Measurements from ENCODE around the gene HOXA10.

Gene HOXA10

DNA sequence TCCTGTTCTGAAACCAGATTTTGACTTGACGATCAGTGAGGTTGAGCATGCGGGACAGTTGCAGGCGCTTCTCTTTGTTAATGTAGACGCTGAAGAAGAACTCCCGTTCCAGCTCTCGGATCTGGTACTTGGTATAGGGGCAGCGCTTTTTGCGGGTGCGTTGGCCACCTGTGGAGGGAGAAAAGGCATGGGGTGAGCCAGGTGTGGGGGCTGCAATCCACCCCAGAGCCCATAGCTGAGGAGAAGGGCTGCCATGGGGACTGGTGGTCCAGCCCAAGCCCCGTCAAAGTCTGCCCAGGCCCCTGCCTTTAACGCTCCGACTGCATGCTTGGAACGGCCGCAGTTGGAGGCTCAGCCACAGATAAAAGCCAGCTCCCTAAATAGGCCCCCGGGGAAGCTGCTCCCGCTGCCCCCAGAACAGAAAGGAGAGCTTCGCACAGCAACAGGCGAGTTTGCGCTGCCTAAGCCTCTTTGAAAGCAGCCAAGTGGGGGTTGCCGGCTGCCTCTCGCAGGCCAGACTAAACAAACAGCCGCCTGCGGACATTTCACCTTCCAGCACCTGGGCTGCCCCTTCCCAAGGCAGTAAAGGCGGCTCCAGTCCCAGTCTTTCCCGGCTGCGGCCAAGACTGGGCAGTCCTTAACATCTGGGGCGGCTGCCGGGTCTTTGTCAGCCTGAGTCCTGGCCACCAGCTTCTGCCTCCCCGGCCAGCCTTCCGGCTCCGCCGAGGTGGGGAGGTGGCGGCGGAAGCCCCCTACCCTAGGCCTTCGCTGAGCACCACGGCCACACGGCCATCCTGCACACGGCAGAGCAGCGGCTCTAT lies 9.0 kb upstream of the HOXA10 start:
- TF ChIP-seq, protein P1, sequence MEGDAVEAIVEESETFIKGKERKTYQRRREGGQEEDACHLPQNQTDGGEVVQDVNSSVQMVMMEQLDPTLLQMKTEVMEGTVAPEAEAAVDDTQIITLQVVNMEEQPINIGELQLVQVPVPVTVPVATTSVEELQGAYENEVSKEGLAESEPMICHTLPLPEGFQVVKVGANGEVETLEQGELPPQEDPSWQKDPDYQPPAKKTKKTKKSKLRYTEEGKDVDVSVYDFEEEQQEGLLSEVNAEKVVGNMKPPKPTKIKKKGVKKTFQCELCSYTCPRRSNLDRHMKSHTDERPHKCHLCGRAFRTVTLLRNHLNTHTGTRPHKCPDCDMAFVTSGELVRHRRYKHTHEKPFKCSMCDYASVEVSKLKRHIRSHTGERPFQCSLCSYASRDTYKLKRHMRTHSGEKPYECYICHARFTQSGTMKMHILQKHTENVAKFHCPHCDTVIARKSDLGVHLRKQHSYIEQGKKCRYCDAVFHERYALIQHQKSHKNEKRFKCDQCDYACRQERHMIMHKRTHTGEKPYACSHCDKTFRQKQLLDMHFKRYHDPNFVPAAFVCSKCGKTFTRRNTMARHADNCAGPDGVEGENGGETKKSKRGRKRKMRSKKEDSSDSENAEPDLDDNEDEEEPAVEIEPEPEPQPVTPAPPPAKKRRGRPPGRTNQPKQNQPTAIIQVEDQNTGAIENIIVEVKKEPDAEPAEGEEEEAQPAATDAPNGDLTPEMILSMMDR (conservative IDR thresholded peaks at IDR 0.05; ENCODE audit: low read depth, low read length), result no peak
- Histone ChIP-seq H3K4me3 (IDR thresholded peaks at IDR 0.05; ENCODE audit: insufficient read depth, low read depth, low read length) (no peak overlapping the region), H3K9ac (no peak overlapping the region), H4K20me1 (ENCODE audit: insufficient read depth) (no peaks in the 10 kb centered on the region), H3K36me3 (ENCODE audit: insufficient read depth) (no peaks in the 10 kb centered on the region), H3K79me2 (ENCODE audit: insufficient read depth, low read depth) (no peaks in the 10 kb centered on the region), H3K4me2 (no peak overlapping the region), H3K27me3 (ENCODE audit: insufficient read depth, low read depth) (peaks cover 12% of the 10 kb centered on the region; the same call in 1 of the 2 replicates), H3K27ac (no peak overlapping the region), H3K4me1 (ENCODE audit: low read depth, poor library complexity, severe bottlenecking) (peaks cover 8% of the 10 kb centered on the region), H2AFZ (ENCODE audit: low read depth) (no peak overlapping the region)

DNA sequence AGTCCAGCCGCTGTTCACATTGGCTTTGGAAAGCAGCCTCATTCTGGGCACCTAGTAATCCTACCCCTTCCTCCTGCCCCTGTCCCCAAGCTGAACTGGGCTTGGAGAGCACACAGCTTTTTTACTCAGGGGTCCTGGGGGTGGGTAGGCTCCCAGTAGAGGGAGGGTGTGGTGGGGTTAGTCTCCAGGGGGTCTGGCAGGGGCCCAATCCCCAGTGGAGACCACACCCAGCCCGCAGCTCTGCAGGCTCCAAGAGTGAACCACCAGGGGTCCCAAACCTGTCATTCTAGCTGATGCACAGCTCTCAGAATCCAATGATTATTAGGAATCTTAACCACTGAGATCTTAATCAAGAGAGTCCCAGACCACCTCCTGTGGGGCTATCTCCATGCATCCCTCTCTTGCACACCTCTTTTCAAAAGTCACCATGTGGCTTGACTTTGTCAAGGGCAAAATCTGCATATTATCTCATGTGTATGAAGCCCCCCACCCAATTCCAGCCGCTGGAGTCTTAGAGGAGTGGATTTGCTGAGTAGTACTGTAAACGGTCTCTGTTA lies 8.2 kb upstream of the HOXA10 start:
- H3K4me3 ChIP-seq (IDR thresholded peaks at IDR 0.05; ENCODE audit: insufficient read depth, low read depth, low read length), result no peak overlapping the region
- no peak overlapping the region for H3K4me2 ChIP-seq
- H3K27me3 ChIP-seq (ENCODE audit: insufficient read depth, low read depth), result peaks cover 9% of the 10 kb centered on the region; the same call in 1 of the 2 replicates
- H3K9ac ChIP-seq, result no peak overlapping the region
- H3K4me1 ChIP-seq (ENCODE audit: low read depth, poor library complexity, severe bottlenecking), result peaks cover 1% of the 10 kb centered on the region
- H2AFZ ChIP-seq (ENCODE audit: low read depth), result no peak overlapping the region
- TF ChIP-seq, protein P1 (conservative IDR thresholded peaks at IDR 0.05; ENCODE audit: low read depth, low read length), result no peak
- no peak overlapping the region for H3K27ac ChIP-seq
- H3K79me2 ChIP-seq (ENCODE audit: insufficient read depth, low read depth), result no peaks in the 10 kb centered on the region
- no peaks in the 10 kb centered on the region for H3K36me3 ChIP-seq (ENCODE audit: insufficient read depth)
- H4K20me1 ChIP-seq (ENCODE audit: insufficient read depth), result no peaks in the 10 kb centered on the region

DNA sequence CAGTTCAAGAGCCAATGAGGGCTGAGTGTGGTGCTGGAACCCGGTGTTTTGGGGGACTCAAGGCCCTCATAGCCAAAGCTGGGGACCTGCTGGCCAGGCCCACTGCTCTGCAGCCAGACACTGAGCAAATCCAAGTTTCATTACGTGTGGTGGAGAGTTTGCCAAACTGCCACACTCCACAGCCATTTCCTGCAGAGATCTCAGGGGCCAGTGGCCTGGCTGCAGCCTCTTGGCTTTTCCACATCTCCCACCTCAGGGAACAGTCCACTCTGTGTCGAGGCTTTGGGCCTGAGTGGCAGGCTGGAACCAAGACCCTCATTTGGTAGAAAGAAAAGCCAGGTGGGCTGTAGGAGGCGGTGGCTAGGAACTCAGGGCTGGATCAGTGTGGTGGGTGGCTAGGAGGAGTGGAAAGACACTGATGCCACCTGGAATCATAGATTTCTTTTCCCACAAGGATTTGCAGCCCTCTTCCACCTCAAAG lies 7.7 kb upstream of the HOXA10 start:
- Histone ChIP-seq H3K4me1 (ENCODE audit: low read depth, poor library complexity, severe bottlenecking) (no peaks in the 10 kb centered on the region), H4K20me1 (ENCODE audit: insufficient read depth) (no peaks in the 10 kb centered on the region), H3K79me2 (ENCODE audit: insufficient read depth, low read depth) (no peaks in the 10 kb centered on the region), H2AFZ (ENCODE audit: low read depth) (no peak overlapping the region), H3K36me3 (ENCODE audit: insufficient read depth) (no peaks in the 10 kb centered on the region), H3K4me2 (no peak overlapping the region), H3K27me3 (ENCODE audit: insufficient read depth, low read depth) (peaks cover 6% of the 10 kb centered on the region; the same call in 1 of the 2 replicates), H3K4me3 (IDR thresholded peaks at IDR 0.05; ENCODE audit: insufficient read depth, low read depth, low read length) (no peak overlapping the region), H3K9ac (no peak overlapping the region), H3K27ac (no peak overlapping the region)
- TF ChIP-seq, protein P1 (conservative IDR thresholded peaks at IDR 0.05; ENCODE audit: low read depth, low read length), result no peak

DNA sequence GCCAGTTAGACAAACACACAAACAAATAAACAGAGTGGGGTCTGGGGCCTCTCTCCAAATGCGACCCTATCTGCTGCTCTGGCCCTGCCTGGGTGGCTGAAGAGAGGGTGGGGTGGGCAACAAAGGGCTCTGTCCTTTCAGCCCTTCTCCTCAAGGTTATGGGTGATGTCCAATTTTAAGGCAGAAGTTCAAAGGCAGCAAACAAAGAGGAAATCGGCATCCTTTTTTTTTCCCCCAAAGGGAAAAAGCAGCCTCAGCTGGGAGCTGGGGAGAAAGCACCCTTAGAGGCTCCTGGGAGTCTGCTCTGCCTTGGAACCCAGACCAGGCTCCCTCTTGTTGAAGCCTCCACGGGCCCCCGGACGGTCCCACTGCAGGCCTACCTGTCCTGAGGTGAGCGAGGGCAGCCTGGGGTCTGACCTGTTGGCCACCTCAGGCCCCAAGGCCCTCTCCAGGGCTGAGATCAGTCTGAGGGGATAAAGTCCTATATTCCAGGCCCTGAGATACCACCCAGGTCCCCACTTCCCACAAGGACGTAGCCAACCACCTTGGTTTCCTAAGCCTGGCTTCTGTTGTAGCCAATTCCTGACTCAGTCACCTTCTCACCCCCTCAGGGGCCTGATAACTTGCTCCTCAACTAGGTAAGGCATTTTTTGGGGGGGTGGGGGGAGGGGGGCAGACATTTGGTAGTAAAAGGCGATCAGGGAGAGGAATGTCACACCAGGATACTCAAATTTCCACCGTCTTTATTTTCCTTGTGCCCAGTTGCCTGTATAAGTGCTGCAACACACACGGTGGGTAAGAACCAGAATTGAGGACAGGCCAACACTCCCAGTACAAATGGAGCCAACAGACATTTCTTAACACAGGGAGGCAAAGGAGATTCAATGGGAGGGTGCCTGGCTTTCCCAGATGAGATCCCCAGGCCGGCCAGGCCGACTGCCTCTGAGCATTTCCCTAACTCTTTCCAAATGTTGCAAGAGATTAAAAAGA lies 6.6 kb upstream of the HOXA10 start:
- Histone ChIP-seq H3K4me1 (ENCODE audit: low read depth, poor library complexity, severe bottlenecking) (no peaks in the 10 kb centered on the region), H3K9ac (no peak overlapping the region), H3K4me3 (IDR thresholded peaks at IDR 0.05; ENCODE audit: insufficient read depth, low read depth, low read length) (no peak overlapping the region), H4K20me1 (ENCODE audit: insufficient read depth) (no peaks in the 10 kb centered on the region), H2AFZ (ENCODE audit: low read depth) (no peak overlapping the region), H3K36me3 (ENCODE audit: insufficient read depth) (no peaks in the 10 kb centered on the region), H3K27me3 (ENCODE audit: insufficient read depth, low read depth) (no peaks in the 10 kb centered on the region), H3K27ac (no peak overlapping the region), H3K79me2 (ENCODE audit: insufficient read depth, low read depth) (no peaks in the 10 kb centered on the region), H3K4me2 (no peak overlapping the region)
- TF ChIP-seq, protein P1 (conservative IDR thresholded peaks at IDR 0.05; ENCODE audit: low read depth, low read length), result no peak
